Prostate gland (tissue), 2 donors: ENCODE data around the gene SLC9C2. TPM values are rescaled to one million over a fixed set of nuclear protein-coding genes. Genes with fewer than 3 reads are reported as not detected.
"Not testable (repeated sequence)": the region's sequence is repeated elsewhere in the genome, so short reads cannot be mapped to it uniquely, and the experiment has no call there.

ENCODE experiments used
- DNase-seq: peaks from one replicate; pipeline ENCODE4 v3.0.0-alpha.2; 2019; ENCODE audit warnings: low spot score
- H3K27ac ChIP-seq, 2 donors: fragments of 200-600 bp; sonication (generic); 2 replicates each; pipeline ENCODE4 v1.5.1; 2017 to 2019
- H3K27me3 ChIP-seq: fragments of 200-600 bp; sonication (generic); replicated peaks from 2 replicates; pipeline ENCODE4 v1.5.1; 2019; ENCODE audit not compliant: insufficient read depth
- H3K36me3 ChIP-seq, 2 donors: fragments of 200-600 bp; sonication (generic); 1 replicate in 1 of 2; 2 replicates in 1 of 2; pipeline versions ENCODE4 v1.5.1 to v1.8.1; 2017 to 2019
- H3K4me1 ChIP-seq: fragments of 200-600 bp; sonication (generic); replicated peaks from 2 replicates; pipeline ENCODE4 v1.5.1; 2019
- H3K4me3 ChIP-seq, 2 donors: fragments of 200-600 bp; sonication (generic); 2 replicates each; pipeline ENCODE4 v1.5.1; 2017 to 2019
- H3K9me3 ChIP-seq: fragments of 200-600 bp; sonication (generic); 2 replicates; pipeline ENCODE4 v1.5.1; 2017
- CTCF ChIP-seq, 4 experiments: fragments of 200-600 bp in 2 of 4; fragments of 450-650 bp in 2 of 4; sonication (generic) in 2 of 4; IDR thresholded peaks; 1 replicate in 3 of 4; 2 replicates in 1 of 4; pipeline ENCODE4 v1.5.1; 2016 to 2019; ENCODE audit warnings: antibody characterized with exemption in 4 of 4, mild to moderate bottlenecking in 2 of 4, moderate library complexity in 2 of 4
- POLR2A ChIP-seq: fragments of 450-650 bp; IDR thresholded peaks from one replicate; pipeline ENCODE4 v1.6.1; 2016; ENCODE audit warnings: antibody characterized with exemption, mild to moderate bottlenecking
- POLR2AphosphoS5 ChIP-seq: sonication (generic); formaldehyde crosslinking; IDR thresholded peaks from one replicate; pipeline ENCODE4 v1.6.1; 2017; ENCODE audit warnings: antibody characterized with exemption
- WGBS: methylation state at CpG from one replicate; pipeline ENCODE4 v1.1.5; 2018; 5-methylcytosine and 5-hydroxymethylcytosine counted together
- intact Hi-C: fragments of 100-400 bp; cut with DNase I; formaldehyde crosslinking; loops from one replicate; pipeline ENCODE4 v1.14.2; 2022
- total RNA-seq, 2 donors: library from RNA; depleted of rRNA; stranded (reverse); fragments of >200 nt; gene quantifications; one replicate each; pipeline ENCODE4 v1.1.0, GENCODE V29; 2016

Gene SLC9C2, protein sequence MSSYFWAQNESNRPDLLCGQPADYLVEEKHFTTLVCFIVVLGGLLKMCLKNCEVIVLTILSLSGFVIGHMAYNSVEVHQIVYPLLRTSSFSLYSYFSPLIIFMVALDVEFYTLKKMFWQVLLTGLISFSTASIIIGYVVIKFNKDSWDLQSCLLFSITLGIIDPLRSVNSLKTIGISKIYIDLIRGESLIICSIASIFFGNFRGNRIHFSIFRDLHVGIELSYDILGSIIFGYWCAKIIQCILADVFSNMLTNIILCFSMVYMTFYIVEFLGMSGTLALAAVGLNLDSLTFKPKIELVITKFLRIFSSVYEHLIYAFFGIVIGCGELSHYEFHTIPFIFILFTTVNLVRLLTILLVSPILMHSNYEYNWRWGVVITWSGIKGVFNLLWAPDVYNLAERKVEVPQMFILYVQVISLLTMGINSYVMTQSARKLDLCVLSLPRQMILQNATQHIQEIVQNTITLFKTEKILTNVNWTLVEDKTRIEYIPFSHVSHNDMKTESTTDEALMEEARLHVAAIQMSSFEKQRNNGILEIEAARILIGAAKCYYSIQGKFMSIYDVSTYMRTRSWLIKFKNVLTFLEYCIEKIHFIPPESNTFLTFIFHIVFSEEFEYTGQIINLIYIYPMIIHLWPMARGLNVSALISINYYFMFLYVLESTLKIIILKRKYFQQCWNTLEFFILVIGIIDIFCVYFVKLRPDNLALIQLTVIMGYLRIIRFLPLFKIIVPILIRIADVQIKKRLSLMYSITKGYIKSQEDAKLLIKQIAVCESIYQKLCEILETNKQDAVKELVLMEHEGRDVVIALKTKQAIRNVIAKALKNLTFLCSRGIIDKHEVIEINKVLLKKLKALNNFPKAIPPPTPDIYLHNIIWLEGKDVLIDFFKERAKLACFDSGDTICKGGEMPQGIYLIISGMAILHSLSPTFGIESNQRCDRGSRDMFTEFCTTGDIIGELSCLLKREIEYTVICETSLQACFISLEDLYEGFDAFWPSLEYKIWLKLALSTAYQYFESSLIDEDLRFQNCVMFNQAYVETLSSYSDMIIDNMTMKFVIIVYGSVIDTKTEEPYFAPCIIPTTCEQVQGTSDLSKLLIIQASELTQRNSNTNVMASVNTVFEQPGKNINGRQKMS
- total RNA-seq, result 10 to 100 TPM in 1 of 2 donors, not detected in 1; 40.6 TPM

GRCh38 chr1:173603056-173603591 is at the start of gene SLC9C2:
Gene SLC9C2, minus strand, starts transcription at chr1:173603072. Its CDS starts 1,296 bp downstream, at chr1:173601776.
- DNase-seq, result no peak
- TF ChIP-seq POLR2AphosphoS5 (no peak), CTCF (IDR thresholded peaks at IDR 0.05) (no peak), POLR2A (no peak)
- Histone ChIP-seq H3K36me3 (no peaks in the 10 kb centered on the region), H3K4me1 (no peaks in the 10 kb centered on the region), H3K9me3 (no peaks in the 10 kb centered on the region), H3K27ac (no peak within 1 kb of the TSS), H3K27me3 (no peaks in the 10 kb centered on the region), H3K4me3 (no peak within 1 kb of the TSS)
- intact Hi-C loops, result no loop called here
- 47% methylated on average over 5 of the region's 5 CpGs for WGBS

DNA sequence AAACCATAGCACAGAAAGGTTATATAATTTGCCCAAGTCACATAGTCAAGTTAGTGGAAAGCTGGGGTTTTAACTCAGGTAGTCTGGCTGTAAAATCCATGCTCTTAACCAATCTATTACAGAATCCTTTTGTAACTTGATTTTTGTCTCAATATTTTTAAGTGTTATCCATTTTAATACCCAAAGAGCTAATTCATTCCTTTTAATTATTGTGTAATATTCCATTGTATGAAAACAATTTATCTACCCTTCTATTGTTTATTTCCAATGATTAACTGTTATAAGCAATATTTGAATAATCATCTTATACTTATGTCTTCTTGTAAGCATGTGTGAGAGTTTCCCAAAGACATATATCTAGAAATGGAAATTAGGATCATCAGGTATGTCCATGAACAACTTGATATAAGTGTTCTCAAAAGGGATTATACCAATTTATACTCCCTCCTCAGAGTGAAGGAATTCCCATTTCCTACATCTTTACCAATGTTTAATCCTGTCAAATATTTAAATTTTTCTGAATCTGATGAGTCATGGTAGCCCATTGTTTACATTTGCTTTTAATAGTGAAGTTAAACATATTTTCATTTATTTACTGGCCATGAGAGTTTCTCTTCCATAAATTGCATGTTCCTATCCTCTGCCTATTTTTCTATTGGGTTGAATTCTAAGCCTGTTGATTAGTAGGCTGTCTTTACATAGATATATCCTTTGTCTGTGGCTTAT is 46.2 kb upstream of the SLC9C2 start:
- Histone ChIP-seq H3K9me3 (no peaks in the 10 kb centered on the region), H3K4me3 (no peak overlapping the region), H3K4me1 (no peaks in the 10 kb centered on the region), H3K27me3 (no peaks in the 10 kb centered on the region), H3K36me3 (no peaks in the 10 kb centered on the region), H3K27ac (no peak overlapping the region)
- DNase-seq, result no peak
- no peak for TF ChIP-seq CTCF (IDR thresholded peaks at IDR 0.05)
- TF ChIP-seq POLR2AphosphoS5, result no peak
- no peak for TF ChIP-seq POLR2A
- intact Hi-C loops, result no loop called here

DNA sequence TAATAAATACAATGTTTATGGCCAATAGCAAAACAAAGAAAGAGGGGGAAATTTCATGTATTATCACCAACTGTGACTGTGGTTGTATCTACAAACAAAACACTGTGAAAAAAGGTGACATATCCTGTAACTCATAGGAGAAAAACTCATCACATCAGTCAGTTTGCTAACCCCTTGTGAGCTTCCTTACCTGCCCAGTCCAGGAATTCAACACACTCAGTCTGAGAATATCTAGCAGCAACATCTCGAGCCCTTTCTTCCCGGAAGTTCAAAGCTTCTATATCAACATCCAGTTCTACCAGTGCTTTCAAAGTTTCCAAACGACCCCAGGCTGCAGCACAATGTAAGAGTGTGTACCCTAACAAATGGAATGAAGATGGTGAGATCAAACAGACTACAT is 43.8 kb upstream of the SLC9C2 start:
- H3K27me3 ChIP-seq, result no peaks in the 10 kb centered on the region
- no peak overlapping the region for H3K4me3 ChIP-seq
- no peak for TF ChIP-seq CTCF (IDR thresholded peaks at IDR 0.05)
- no peak for TF ChIP-seq POLR2AphosphoS5
- TF ChIP-seq POLR2A, result no peak
- DNase-seq, result no peak
- H3K27ac ChIP-seq, result no peak overlapping the region
- H3K36me3 ChIP-seq, result no peaks in the 10 kb centered on the region
- H3K9me3 ChIP-seq, result no peaks in the 10 kb centered on the region
- 56% methylated on average over 3 of the region's 3 CpGs for WGBS
- intact Hi-C loops, result no loop called here
- H3K4me1 ChIP-seq, result no peaks in the 10 kb centered on the region

DNA sequence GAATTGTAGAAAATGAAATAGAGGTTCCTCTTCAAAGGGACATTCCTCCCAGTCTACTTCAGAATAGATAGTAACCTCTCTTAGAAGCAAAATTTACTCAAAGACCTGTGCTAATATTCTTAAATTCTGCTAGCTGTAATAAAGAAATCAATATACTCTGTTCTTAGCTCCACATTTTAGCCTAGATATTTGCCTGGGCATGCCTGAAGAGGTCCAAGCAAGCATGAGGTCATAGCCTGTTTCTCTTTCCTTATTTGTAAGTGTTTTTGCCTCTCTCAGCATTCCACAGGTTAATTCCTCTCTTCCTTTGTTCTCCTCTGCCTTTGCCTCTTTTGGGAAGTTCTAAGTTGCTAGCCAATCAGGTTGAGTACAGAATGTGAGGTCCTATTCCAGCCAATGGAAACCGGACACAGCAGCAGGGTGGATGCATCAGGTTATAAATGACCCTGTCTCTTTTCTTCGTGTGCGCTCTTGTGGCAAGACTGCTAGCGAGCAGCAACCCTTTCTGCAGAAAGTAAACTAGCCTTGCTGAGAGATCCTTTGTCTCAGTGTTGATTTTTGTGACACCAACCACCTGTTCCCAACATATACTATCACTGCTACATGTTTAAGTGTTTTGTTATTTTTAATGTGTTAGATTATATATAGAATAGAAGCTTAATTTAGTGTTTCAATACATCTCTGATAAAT is 39.7 kb upstream of the SLC9C2 start:
- H3K4me1 ChIP-seq, intact Hi-C loops: not testable (repeated sequence)

More for the DNA sequence above, 39.7 kb upstream of the SLC9C2 start:
- not testable (repeated sequence) for H3K9me3 ChIP-seq, H3K27ac ChIP-seq, H3K27me3 ChIP-seq, H3K4me3 ChIP-seq, DNase-seq, H3K36me3 ChIP-seq
- 95% methylated on average over 4 of the region's 4 CpGs for WGBS
